ENCODE results near the gene CXCR3.
"Not testable (repeated sequence)": the region's sequence is repeated elsewhere in the genome, so short reads cannot be mapped to it uniquely, and the experiment has no call there.

The CXCR3 gene

DNA sequence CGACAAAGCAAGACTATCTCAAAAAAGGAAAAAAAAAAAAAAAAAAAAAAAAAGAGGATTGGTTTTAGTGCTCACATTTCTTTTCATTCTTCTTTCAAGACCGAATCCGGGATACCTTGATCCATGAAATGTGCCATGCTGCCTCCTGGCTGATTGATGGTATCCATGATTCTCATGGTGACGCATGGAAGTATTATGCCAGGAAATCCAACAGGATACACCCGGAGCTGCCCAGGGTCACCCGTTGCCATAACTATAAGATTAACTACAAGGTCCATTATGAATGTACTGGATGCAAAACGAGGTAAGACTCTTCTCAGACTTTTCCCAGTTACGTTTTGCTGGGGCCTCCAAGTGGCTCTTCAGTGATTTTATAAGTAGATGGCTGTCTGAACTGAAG, 6.1 kb downstream of the CXCR3 start:
- Mint-ChIP-seq H3K27ac (no peak overlapping the region), H3K27me3 (ENCODE audit: low read depth) (no peaks in the 10 kb centered on the region)
- TF ChIP-seq, protein P1, sequence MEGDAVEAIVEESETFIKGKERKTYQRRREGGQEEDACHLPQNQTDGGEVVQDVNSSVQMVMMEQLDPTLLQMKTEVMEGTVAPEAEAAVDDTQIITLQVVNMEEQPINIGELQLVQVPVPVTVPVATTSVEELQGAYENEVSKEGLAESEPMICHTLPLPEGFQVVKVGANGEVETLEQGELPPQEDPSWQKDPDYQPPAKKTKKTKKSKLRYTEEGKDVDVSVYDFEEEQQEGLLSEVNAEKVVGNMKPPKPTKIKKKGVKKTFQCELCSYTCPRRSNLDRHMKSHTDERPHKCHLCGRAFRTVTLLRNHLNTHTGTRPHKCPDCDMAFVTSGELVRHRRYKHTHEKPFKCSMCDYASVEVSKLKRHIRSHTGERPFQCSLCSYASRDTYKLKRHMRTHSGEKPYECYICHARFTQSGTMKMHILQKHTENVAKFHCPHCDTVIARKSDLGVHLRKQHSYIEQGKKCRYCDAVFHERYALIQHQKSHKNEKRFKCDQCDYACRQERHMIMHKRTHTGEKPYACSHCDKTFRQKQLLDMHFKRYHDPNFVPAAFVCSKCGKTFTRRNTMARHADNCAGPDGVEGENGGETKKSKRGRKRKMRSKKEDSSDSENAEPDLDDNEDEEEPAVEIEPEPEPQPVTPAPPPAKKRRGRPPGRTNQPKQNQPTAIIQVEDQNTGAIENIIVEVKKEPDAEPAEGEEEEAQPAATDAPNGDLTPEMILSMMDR (IDR thresholded peaks at IDR 0.05; ENCODE audit: unreplicated experiment in 3 of 3), result no peak

DNA sequence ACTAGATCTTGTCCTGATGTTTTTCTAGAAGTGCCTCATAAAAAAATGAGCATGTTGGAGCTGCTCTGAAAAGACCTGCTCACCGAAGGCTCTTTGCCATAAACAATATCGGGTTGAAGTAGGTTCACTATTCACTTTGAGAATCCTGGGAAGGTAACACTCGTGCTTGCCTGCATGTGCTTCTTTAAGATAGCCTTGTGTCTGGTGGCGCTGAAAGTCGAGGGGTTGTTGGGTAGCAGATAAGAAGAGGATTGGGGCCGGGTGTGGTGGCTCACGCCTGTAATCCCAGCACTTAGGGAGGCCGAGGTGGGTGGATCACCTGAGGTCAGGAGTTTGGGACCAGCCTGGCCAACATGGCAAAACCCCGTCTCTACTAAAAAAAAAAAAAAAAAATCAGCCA, 6.6 kb downstream of the CXCR3 start:
- H3K4me3 Mint-ChIP-seq; H3K27me3 Mint-ChIP-seq (ENCODE audit: low read depth); H3K4me1 Mint-ChIP-seq; H3K27ac Mint-ChIP-seq: not testable (repeated sequence)
- Mint-ChIP-seq H3K36me3 (ENCODE audit: low read depth) (peaks cover 60% of the 10 kb centered on the region), H3K9me3 (peaks cover 30% of the 10 kb centered on the region)

More for the DNA sequence above, 6.1 kb downstream of the CXCR3 start:
- Mint-ChIP-seq H3K4me3 (no peak overlapping the region), H3K36me3 (ENCODE audit: low read depth) (peaks cover 59% of the 10 kb centered on the region), H3K4me1 (no peaks in the 10 kb centered on the region), H3K9me3 (peaks cover 30% of the 10 kb centered on the region)

DNA sequence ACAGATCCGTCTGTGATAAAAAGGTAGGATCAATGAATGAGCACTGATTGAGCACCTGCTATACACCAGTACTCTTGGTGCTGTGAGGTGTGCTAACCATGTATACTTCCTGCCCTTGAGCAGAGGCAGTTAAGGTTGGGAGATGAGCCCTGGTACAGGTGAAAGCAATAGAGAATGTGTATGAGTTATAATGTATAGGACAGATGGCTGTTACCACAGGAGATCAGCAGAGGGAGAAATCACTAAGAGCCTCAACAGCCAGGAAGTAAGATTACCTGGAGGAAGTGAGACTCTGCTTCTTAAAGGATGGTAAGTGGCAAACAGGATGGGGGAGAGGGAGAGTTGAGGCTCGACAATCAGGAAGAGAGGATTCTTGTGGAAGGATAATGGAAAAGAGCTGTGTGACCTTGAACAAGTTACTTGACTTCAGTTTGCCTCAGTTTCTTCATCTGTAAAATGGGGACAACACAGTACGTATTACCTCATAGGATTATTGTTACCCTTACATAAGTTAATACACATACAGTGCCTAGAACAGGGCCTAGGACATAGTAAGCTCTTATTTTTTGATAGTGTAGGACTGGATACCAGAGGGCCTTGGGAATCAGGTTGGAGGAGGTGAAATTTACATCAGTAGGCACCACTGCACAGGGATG, 9.1 kb downstream of the CXCR3 start:
- Mint-ChIP-seq H3K27ac (no peak overlapping the region), H3K9me3 (peaks cover 25% of the 10 kb centered on the region), H3K36me3 (ENCODE audit: low read depth) (peaks cover 63% of the 10 kb centered on the region), H3K4me3 (no peak overlapping the region), H3K4me1 (no peaks in the 10 kb centered on the region), H3K27me3 (ENCODE audit: low read depth) (no peaks in the 10 kb centered on the region)
- TF ChIP-seq, protein P1 (IDR thresholded peaks at IDR 0.05; ENCODE audit: unreplicated experiment in 3 of 3), result no peak

DNA sequence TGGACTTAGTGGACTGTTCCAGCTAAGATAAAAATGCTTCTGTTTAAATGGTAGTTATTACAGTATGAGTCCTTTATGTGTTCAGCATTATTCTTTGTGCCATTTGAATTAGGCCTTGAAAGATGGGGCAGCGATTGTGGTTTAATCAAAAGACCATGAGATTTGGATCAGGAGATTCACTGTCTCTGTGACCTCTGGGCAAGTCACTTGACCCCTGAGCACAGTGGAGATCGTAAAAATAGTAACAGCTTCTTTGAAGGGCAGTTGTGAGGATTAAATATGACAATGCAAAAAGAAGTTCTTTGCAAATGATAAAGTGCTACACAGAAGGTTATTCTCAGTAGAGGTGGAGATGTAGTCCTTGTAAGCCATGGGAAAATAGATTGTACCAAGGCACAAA, 10.8 kb downstream of the CXCR3 start:
- H3K9me3 Mint-ChIP-seq, result peaks cover 36% of the 10 kb centered on the region
- H3K27ac Mint-ChIP-seq, result no peak overlapping the region
- no peaks in the 10 kb centered on the region for H3K27me3 Mint-ChIP-seq (ENCODE audit: low read depth)
- H3K36me3 Mint-ChIP-seq (ENCODE audit: low read depth), result peaks cover 68% of the 10 kb centered on the region
- no peaks in the 10 kb centered on the region for H3K4me1 Mint-ChIP-seq
- H3K4me3 Mint-ChIP-seq, result no peak overlapping the region
- TF ChIP-seq, protein P1 (IDR thresholded peaks at IDR 0.05; ENCODE audit: unreplicated experiment in 3 of 3), result no peak

DNA sequence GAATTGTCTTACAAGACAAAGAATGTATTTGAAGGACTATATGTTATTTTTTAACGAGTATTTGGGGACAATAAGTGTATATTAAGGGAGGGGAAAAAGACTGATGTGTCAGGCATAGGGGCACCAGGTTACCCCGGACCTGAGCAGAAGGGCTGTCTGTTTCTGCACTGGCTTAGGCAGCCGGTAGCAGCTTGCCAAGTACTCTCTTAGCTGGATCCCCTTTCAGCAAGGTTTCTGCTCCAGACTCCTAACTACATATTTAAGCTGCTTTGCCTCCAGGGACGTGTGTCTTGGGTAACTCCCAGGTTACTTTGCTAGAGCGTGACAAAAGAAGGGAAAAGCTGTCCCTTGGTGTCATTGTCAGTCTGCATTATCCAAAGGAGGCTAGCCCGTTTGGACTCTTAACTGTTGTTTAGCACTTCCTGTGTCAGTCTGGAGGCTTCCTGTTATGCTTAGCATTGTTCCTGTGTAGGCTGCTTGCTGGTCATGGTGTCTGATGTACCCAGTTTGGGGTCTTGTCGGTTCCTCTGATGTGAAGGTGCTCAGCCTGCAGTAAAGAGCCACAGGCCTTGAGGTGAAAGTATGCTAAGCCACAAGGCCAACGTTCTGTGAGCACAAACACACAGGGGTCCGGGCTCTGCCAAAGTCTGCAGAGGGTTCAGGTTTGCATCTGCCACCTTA, 11.6 kb downstream of the CXCR3 start:
- no peaks in the 10 kb centered on the region for H3K27me3 Mint-ChIP-seq (ENCODE audit: low read depth)
- TF ChIP-seq, protein P1 (IDR thresholded peaks at IDR 0.05; ENCODE audit: unreplicated experiment in 3 of 3), result no peak
- no peak overlapping the region for H3K27ac Mint-ChIP-seq
- H3K4me1 Mint-ChIP-seq, result no peaks in the 10 kb centered on the region
- peaks cover 73% of the 10 kb centered on the region for H3K36me3 Mint-ChIP-seq (ENCODE audit: low read depth)
- peaks cover 40% of the 10 kb centered on the region for H3K9me3 Mint-ChIP-seq
- no peak overlapping the region for H3K4me3 Mint-ChIP-seq

DNA sequence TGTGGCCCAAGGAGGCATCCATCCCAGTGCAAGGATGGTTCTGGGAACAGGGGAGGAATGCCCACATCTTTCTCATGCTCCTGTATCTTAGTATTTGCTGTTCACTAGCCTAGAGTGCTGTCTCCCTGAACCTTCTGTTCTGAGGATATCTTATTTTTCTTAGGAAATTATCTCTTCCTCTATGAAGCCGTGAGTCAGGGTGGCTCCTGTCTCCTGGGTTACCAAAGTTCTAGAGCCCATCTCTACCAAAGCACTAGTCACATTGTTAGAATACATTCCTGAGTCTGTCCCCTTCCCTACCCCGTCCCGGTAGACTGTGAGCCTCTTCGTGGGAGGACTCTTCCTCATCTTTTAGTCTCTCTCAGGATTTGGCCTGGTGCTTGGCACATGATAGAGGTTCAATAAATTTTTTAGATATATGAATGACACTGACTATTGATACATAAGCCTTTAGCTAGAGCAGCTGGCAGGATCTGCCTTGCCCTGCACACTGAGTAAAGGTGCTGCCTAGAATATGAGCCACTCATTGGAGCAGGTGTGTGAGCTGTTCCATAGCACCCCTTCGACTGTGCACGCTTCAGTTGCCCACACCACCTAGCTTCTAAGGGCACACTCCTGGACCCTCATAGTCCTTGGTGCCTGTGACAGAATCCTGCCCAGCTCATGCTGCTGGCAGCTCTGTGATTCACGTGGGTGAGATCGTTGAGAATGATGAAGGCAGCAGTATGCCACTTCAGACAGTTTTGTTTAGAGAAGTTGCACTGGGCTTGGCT, 13.3 kb downstream of the CXCR3 start:
- peaks cover 39% of the 10 kb centered on the region for H3K9me3 Mint-ChIP-seq
- H3K27ac Mint-ChIP-seq, result no peak overlapping the region
- TF ChIP-seq, protein P1 (IDR thresholded peaks at IDR 0.05; ENCODE audit: unreplicated experiment in 3 of 3), result no peak
- peaks cover 76% of the 10 kb centered on the region for H3K36me3 Mint-ChIP-seq (ENCODE audit: low read depth)
- no peaks in the 10 kb centered on the region for H3K4me1 Mint-ChIP-seq
- no peak overlapping the region for H3K4me3 Mint-ChIP-seq
- no peaks in the 10 kb centered on the region for H3K27me3 Mint-ChIP-seq (ENCODE audit: low read depth)

Measured in nephron (organoid).